NCI-H1436 (cell line): Measurements from ENCODE around the gene GRK2.

Experiments
- DNase-seq: peaks from one replicate; lab custom pipeline; 2025; lab: John Stamatoyannopoulos, UW

Gene GRK2

DNA sequence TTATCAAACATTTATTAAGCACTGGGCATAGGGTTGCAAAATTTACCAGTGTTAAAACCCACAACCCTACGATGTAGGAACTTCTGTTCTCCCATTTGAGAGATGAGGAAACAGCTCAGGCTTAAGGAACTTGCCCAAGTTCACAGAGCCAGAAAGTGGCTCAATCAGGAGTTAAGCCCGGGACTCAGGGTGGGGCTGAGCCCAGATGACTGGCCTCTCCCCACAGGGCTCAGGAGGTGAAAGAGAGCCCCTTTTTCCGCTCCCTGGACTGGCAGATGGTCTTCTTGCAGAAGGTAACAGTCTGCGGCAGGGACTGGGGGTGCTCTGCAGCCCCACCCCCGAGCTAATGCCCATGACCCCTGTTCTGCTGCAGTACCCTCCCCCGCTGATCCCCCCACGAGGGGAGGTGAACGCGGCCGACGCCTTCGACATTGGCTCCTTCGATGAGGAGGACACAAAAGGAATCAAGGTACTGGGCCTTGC, 17.2 kb downstream of the GRK2 start:
- no peak for DNase-seq

DNA sequence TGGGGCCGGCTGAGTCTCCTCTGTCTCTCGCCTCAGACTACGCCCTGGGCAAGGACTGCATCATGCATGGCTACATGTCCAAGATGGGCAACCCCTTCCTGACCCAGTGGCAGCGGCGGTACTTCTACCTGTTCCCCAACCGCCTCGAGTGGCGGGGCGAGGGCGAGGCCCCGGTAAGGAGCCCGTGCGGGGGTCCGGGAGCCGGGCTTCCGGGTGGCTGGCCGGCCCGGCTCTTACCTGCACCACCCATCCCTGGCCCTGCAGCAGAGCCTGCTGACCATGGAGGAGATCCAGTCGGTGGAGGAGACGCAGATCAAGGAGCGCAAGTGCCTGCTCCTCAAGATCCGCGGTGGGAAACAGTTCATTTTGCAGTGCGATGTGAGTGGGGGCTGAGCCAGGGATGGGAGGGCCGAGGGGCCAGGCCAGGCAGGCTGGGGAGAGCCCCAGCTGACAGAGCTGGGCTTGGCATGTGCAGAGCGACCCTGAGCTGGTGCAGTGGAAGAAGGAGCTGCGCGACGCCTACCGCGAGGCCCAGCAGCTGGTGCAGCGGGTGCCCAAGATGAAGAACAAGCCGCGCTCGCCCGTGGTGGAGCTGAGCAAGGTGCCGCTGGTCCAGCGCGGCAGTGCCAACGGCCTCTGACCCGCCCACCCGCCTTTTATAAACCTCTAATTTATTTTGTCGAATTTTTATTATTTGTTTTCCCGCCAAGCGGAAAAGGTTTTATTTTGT, 18.7 kb downstream of the GRK2 start:
- no peak for DNase-seq

DNA sequence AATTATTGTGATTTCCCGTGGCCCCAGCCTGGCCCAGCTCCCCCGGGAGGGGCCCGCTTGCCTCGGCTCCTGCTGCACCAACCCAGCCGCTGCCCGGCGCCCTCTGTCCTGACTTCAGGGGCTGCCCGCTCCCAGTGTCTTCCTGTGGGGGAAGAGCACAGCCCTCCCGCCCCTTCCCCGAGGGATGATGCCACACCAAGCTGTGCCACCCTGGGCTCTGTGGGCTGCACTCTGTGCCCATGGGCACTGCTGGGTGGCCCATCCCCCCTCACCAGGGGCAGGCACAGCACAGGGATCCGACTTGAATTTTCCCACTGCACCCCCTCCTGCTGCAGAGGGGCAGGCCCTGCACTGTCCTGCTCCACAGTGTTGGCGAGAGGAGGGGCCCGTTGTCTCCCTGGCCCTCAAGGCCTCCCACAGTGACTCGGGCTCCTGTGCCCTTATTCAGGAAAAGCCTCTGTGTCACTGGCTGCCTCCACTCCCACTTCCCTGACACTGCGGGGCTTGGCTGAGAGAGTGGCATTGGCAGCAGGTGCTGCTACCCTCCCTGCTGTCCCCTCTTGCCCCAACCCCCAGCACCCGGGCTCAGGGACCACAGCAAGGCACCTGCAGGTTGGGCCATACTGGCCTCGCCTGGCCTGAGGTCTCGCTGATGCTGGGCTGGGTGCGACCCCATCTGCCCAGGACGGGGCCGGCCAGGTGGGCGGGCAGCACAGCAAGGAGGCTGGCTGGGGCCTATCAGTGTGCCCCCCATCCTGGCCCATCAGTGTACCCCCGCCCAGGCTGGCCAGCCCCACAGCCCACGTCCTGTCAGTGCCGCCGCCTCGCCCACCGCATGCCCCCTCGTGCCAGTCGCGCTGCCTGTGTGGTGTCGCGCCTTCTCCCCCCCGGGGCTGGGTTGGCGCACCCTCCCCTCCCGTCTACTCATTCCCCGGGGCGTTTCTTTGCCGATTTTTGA, 19.5 kb downstream of the GRK2 start:
- no peak for DNase-seq

DNA sequence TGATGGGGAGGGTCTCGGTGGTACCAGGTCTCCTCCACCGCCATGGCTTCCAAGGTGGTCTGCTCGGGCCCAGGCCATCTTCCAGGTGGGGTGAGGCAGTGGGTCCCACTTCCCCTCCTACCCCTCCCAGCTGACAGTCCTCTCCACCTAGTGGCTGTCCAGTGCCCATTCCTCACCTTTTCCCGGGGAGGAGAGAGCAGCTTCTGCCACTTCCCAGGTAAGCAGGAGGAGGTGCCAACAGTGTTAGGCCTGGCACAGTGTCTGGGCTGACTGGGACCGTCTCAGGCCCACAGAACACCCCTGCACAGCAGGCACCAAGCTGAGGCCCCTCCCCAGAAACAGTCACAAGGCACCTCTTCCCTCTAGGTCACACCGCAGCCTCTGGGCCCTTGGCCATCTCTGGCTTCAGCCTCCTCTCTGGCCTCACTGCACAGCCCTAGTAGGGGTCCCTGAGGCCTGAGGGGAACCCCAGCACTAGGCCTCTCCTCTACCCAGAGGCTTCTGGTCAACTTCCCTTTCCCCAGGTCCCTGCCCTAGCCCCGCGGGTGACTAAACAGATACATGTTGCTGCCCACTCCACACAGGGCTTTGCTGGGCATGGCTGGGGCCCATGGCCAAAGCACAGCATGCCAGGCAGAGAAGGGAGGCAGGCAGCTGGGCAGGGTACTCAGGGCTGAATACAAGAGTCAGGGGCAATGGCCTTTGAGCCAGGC, 20.5 kb downstream of the GRK2 start:
- no peak for DNase-seq

DNA sequence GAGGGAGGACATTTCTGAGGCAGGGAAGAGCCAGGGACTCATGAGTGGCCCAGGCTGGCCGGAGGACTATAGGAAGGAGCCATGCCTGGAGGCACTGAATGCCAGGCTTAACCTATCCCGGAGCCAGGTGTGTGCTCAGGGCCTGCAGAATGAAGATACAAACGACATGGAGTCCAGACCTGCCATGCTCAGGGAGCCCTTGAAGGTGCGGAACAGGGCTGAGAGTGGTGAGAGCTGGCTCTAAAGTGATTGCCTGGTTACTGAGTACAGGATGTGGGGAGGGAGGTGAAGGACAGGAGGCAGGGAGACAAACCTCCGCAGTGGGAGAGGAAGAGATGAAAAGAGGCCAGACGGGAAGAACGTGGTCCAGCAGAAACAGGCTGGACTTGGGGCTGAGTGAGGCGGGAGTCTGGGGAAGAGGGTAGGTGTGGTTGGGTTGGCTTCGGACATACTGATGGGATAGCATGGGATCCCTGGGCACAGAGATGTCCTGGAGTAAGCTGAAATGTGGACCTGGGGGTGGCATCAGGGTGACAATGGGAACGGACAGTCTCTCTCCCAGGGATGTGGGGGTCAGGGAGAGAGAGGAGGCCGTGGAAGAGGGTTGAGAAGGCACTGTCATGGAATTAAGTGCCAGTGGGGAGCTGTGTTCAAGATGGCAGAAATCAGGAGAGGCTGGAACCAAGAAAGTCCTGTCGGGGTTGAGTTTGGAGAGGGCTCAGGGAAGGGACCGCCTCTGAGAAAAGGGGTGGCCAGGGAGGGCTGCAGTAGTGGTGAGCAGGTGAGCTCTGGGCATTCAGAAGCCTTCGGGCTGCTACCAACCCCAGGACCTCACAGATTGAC, 21.3 kb downstream of the GRK2 start:
- DNase-seq: no peak

DNA sequence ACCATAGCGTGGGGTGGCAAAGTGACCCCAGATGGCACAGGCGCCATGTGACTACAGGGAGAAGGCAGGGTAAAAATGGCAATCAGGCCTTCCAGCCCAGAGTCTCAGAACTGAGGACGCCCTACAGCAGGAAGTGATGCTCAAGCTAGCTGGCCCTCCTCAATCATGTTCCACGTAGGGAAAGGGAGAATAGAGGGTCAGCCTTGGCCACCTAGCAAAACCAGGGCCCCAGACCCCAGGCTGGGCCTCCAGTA, 21.9 kb downstream of the GRK2 start:
- no peak for DNase-seq

DNA sequence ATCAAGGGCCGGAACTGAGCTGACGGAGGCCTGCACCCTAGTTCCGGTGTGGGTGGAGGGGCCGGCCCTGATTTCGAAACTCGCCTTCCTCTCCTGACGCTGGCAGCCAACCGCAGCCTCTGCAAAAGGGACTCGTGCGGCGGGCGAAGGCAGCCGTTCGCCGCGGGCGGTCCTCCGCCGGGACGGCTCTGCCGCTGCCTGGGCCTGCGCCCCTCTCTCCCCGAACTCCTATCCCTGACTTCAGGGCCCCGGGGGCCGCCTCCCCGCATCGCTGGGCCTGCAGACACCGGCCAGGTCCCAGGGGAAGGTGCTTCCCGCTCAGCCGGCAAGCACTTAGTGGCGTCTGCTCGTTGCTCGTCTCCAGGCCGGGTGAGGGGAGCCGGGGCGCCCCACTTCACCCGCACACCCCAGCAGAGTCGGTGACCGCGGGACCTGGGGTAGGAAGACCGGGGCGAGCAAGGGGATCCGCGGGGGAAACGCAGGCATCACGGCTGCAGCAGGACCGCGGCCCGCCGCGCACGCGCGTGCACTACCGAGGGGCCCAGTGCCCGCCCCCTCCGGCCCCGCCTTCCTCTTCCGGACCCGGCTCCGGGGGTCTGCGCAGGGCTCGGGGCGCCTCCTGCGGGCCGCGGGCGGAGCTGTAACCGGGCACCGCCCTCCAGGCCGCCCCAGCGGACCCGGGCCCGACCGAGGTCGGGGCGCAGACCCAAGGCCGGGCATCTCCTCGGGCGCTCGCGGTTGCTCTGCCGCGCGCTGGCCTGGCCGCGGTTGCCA, 22.4 kb downstream of the GRK2 start:
- peak; percentile 93 for DNase-seq

DNA sequence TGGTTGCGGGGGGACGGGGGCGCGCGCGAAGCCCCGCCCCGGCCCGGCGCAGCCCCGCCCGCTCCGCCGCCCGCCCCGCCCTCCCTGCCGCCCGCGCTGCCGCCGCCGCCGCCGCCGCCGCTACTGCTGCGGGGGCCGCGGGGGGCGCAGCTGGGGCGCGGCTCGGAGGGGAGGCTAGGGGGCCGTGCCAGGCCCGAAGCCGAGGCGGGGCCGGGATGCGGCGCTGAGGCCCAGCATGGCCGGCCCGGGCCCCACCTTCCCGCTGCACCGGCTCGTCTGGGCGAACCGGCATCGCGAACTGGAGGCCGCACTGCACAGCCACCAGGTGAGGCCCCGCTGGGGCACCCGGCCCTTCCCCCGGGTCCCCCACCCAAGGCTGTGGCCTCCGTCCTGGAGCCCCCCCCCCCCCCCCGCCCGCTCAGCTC, 23.0 kb downstream of the GRK2 start, which contains the start of gene ANKRD13D:
Gene ANKRD13D (plus strand): TSS at position 78 of the 425 bp plus-strand sequence. CDS start 158 bp downstream, at position 236.
- DNase-seq: no peak

DNA sequence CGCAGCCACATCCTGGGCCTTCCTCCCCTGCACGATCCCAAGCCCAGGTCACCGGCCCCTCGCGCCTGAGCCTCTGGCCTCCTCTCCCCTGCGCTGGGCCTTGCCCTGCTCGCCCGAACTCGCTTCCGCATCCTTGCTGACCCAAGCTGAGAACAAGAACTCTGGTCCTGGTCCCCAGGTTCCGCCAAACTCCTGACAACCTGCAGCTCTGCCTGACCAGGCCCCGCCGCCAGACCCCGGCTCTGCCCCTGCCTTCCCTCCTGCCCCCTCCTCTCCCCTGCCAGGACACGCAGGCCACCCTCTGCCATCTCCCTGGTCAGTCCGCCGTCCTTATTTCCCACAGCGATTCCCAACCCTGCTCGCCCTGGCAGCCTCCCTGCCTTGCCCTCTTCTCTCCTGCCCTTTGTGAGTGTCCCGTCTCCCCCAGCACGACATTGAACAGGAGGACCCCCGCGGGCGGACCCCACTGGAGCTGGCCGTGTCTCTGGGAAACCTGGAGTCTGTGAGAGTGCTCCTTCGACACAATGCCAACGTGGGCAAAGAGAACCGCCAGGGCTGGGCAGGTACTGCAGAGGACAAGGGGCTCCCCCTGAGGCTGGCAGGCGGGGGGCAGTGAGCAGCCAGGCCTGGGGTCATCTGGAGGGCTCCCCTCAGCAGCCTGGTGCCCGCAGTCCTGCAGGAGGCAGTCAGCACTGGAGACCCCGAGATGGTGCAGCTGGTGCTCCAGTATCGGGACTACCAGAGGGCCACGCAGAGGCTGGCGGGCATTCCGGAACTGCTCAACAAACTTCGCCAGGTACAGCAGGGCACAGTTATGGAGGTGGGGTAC, 23.6 kb downstream of the GRK2 start:
- no peak for DNase-seq

DNA sequence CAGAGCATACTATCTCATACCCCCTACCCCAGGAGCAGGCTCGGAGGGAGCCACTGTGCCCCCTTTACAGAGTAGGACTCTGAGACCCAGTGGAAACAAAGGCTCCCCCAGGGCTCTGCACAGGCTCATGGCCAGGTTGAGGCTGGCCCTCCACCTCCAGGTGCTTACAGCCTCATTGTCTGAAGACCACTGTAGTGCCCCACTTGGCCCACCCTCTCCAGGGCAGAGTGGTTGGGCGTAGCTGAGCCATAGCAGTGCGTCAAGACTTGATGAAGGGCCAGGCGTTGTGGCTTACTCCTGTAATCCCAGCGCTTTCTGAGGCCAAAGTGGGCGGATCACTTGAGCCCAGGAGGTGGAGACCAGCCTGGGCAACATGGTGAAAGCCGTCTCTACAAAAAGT, 24.5 kb downstream of the GRK2 start:
- no peak for DNase-seq

DNA sequence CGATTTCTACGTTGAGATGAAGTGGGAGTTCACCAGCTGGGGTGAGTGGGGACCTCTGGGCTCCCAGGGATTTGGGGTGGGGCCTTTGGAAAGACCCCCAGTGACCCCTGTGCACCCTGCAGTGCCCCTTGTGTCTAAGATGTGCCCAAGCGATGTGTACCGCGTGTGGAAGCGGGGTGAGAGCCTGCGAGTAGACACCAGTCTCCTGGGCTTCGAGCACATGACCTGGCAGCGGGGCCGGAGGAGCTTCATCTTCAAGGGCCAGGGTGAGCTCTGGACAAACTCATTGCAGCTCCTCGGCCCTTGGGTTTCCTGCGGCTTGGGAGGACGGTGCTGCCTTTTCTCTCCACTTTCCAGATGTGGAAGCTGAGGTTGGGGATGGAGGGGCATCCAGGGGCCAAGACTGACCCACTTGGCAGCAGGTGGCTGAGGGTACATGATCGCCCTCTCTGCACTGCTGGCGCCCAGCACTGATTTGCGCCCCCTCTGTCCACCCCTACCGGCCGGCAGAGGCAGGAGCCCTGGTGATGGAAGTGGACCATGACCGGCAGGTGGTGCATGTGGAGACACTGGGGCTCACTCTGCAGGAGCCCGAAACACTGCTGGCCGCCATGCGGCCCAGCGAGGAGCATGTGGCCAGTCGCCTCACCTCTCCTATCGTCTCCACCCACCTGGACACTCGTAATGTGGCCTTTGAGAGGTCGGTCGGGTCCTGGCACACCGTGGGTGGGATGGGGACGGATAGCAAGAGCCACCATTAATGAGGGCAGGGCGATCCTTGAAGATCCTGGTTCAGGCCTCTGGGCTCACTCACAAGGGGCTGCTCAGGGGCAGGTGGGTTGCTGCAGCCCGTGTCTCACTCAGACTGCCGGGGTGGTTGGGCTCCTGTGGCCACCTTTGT, 25.5 kb downstream of the GRK2 start:
- no peak for DNase-seq

DNA sequence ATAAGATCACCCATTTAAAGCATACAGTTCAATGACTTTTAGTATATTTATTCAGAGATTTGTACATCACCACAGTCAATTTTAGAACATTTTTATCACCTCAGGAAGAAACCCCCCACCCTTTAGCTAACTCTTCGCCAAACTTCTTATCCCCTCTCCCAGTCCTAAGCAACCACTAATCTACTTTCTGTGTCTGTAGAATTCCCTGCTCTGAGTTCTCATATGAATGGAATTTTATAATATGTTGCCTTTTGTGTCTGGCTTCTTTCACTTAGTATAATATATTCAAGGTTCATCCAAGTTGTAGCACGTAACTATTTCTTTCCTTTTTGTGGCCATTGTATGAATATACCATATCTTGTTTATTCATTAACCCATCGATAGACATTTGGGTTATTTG, 26.4 kb downstream of the GRK2 start:
- DNase-seq: no peak

DNA sequence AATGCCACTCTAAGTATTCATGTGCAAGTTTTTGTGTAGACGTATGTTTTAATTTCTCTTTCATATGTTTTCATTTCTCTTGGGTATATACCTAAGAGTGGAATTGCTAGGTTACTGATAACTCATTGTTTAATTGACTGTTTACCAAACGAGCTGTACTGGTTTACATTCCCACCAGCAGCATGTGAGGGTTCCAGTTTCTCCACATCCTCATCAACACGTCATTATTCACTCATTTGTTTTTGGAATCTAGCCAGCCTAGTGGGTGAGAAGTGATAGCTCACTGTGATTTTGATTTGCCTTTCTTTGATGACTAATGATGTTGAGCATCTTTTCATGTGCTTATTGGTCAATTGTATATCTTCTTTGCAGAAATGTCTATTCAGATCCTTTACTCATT, 26.8 kb downstream of the GRK2 start:
- no peak for DNase-seq

DNA sequence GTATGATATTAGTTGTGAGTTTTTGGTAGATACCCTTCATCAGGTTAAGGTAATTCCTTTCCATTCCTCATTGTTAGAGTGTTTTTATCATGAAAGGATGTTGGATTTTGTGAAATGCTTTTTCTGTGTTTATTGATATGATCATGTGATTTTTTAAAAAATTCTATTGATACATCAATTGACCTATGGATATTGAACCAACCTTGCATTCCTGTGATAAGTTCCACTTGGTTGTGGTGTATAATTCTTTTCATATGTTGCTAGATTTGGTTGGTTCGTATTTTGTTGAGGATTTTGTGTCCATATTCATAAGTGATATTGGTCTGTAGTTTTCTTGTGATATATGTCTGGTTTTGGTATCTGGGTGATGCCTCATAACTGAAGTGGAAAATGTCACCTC, 29.6 kb downstream of the GRK2 start:
- DNase-seq: no peak

DNA sequence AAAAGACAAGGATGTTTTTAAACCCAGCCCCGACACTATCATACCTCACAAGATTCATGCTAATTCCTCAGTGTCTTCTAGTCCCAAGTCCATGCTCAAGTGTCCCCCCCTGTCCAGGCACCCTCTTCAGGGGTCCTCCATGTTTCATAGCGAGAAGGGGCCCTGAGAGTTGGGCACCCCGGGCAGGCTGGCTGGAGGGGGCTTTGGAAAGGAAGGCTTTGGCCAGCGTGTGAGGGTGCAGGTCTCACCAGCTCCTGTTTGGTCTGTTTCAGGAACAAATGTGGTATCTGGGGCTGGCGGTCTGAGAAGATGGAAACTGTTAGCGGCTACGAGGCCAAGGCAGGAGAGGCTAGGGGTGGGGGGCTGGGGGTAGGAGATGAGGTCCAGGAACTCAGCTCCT, 32.5 kb downstream of the GRK2 start:
- no peak for DNase-seq

DNA sequence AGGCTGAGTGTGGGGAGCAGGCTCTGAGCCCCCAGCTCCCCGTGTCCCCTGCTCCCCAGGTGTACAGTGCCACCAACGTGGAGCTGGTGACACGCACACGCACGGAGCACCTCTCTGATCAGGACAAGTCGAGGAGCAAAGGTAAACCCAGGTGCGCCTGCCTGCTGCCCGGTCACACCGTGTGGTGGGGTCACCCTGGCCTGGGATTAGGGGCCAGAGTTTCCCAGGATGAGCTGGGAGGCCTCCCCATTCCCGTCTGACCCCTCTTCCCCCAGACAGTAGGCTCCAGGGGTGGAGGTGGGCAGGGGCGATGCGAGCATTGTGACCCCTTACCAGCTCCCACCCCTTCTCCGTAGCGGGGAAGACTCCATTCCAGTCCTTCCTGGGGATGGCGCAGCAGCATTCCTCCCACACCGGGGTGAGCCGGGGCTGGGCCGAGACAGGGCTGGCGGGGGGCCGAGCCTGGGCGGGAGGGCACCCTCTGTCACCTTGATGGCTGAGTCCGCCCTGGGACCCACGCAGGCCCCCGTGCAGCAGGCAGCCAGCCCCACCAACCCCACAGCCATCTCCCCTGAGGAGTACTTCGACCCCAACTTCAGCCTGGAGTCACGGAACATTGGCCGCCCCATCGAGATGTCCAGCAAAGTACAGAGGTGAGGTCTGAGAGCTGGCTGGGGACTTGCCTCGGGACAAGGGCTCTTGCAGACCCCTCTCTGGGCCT, 33.4 kb downstream of the GRK2 start:
- DNase-seq: no peak

DNA sequence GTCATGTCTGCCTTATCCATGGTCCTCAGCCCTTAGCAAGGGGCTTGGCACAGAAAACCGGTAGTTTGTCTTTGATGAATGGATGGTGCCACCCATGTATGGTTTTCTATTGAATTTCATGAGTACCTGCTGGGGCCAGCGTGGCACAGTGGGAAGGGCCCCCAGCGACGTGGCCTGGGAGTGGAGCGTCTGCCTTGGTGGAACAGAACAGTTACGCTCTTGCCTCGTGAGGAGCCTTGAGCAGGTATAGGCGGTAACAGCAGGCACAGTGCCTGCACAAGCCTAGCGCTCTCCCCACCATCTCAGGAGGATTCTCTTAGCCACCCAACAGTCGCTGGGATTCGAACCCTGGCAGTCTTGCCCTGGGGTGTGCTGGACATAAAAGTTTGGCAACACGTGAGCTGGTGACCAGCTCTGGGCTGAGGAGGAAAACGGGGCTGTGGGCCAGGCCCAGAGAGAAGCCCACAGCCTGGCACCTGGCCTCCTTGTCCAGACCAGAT, 34.0 kb downstream of the GRK2 start:
- no peak for DNase-seq

DNA sequence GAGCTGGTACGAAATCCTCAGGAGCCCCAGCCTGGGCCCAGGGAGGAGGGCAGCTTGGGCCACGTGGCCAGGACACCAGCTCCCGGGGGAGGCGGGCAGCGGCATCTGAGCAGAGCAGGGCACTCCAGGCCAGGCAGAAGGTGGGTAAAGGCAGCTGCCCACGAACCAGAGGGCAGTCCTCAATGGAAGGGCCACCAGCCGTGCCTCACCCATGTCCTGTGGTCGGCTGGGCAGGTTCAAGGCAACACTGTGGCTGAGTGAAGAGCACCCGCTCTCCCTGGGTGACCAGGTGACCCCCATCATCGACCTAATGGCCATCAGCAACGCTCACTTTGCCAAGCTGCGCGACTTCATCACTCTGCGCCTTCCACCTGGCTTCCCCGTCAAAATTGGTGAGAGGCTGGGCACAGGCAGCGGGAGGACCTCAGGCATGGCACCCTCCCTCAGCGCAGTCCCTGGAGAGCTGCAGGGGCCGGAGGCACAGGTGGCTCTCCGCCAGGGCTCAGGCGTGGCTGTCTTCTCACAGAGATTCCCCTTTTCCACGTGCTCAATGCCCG, 34.6 kb downstream of the GRK2 start:
- DNase-seq: no peak
